GM19455 (cell line): ENCODE results near the gene IDH1.
"Not testable (repeated sequence)": the region's sequence is repeated elsewhere in the genome, so short reads cannot be mapped to it uniquely, and the experiment has no call there.

Source experiments
- ATAC-seq: cut with Tn5 transposase; IDR thresholded peaks from one replicate; pipeline ENCODE4 v1.9.1; 2021; ENCODE audit not compliant: unreplicated experiment

IDH1 gene

DNA sequence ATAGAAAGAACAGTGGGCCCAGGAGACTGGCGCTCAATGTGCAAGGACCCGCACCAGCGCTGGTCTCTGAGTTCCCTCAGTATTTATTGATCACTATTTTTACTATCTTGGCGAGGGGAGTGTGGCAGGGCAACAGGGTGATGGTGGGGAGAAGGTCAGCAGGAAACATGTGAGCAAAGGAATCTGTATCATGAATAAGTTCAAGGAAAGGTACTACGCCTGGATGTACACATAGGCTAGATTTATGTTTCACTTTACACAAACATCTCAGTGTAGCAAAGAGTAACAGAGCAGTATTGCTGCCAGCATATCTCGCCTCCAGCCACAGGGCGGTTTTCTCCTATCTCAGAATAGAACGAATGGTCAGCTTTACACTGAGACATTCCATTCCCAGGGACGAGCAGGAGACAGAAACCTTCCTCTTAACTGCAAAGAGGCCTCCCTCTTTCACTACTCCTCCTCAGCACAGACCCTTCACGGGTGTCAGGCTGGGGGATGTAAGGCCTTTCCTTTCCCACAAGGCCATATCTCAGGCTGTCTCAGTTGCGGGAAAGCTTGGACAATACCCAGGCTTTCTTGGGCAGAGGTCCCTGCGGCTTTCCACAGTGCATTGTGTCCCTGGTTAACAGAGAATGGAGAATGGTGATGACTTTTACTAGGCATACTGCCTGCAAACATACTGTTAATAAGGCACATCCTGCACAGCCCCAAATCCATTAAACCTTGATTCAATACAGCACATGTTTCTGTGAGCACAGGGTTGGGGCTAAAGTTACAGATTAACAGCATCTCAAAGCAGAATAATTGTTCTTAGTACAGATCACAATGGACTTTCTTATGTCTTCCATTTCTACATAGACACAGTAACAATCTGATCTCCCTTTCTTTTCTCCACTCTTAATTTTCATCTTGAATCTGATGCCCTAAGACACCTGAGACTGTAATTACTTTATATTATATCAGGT lies 2.3 kb upstream of the IDH1 start:
- not testable (repeated sequence) for ATAC-seq

DNA sequence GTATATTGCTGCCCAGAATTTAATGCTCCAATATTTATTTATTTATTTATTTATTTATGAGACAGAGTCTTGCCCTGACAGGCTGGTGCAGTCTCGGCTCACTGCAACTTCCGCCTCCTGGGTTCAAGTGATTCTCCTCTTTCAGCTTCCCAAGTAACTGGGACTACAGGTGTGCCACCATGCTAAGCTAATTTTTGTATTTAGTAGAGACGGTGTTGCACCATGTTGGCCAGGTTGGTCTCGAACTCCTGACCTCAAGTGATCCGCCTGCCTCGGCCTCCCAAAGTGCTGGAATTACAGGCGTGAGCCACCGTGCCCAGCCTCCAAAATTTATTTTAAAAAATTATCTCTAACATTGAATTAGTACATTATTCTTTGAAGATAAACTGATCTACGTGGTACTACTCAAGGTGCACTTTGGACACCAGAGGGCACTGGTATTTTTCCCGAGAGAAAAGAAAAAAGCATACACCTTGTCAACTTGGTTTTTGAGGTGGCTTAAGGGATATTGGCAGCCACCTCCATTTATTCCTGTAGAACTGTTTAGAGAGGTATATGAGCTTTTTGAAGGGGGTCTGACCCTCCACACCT lies 1.4 kb upstream of the IDH1 start:
- ATAC-seq: no peak

DNA sequence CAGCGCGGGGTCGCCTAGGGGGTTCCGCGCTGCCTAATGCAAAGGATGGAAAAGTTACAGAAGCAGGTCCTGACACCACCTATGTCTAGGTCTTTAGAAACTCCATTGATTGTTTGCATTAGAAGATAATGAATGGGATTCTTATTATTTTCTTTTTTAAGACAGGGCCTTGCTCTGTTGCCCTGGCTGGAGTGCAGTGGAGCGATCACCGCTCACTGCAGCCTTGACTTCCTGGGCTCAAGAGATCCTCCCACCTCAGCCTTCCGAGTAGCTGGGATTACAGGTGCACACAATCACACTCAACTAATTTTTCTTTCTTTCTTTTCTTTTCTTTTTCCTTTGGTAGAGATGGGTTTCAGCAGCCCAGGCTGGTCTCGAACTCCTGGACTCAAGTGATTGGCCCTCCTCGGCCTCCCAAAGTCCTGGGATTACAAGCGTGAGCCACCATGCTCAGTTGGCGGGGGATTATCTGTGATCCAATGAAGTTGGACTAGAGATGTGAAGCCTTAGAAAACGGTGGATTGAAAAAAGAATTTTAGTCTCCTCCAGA lies 761 bp upstream of the IDH1 start:
- ATAC-seq: peak; percentile 24

DNA sequence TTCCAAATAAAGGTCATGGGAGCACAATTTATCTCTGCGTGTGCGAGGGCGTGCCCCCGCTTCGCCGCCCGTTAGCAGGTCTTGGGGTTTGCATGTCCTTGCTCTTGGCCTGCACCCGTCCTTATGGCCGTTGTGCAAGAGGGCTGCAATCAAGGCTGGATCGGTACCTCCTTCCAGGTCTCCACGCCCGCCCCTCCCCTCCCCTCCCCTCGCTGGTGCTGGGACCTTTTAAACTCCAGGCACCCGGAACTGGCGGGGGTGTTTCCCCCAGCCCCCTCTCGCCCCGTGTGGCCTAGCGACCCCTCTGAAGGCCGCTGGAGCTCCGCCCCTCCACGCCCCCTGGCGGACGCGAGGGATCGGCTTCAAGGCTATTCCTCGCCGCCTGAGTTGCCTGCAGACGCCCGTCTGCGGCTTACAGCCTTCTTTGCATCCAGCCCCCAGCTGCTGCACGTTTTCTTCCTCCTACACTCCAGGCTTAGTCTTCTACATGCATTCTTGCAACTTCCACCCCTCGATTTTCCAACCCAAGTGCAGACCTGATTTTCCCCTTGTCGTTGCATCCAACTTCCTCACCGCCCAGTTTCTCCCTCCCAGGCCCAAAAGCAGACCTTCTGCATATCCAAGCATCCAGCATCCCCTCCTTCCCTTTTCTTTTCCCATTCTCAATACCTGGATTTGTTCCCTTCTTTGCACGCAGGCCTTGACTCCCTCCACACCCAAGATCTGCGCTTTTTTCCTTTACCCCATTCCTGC lies 577 bp downstream of the IDH1 start:
- peak; percentile 73 for ATAC-seq

DNA sequence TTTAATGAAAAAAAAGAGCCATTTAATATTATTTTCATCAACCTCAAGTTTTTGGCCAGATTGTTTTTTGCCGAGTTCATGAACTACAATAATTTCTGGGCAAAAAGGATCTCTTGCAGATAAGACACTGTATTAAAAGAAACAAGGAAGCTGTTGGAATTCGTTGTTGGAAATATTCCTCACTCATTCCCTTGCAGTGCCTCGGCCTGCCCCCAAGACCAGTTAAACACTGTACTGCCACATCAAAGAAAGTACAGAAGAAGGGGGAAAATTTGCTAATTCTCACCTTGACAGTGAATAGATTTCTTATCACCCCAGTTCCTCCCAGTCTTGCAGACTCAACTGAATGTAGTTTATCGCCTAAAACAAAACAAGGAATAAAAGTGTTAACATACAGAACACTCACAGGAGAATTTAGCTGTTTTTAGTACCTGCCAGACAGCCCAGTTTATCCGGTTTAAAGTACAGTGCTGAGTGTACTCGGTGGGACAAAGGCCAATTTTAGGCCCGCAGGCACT lies 1.2 kb downstream of the IDH1 start:
- ATAC-seq: no peak

DNA sequence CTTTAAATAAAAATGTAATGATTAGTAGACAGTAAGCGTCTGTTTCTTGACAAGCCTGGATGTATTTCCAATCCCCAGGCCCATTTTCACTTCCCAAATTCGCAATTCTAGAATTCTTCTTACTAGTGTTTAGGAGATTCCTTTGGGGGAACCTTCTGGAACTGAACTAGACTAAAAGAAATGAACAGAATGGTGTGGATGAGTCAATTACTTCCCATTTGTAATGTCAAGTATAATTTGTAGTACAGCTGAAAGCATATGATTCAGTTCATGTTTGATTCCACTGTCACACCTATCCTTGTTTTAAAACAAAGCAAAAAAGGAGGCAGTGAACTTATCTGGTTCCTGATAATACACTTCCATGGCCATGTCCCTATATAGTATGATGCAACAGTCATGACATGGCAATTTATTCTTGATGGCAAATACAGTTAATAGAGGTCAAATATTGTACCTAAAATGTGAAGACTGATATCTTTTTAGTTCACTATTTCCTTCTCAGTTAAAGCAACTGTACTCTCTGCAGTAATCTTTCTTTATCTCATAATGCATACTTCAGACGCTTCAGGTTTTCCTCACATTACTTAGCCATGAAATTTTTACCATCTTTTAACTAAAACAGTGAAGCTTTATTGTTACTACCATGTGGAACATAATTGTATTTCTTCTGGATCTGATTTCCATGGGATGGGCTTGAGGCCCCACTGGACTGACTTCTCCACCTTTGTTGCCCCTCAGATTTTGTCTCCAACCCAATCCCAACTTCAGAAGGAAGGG lies 2.0 kb downstream of the IDH1 start:
- no peak for ATAC-seq

DNA sequence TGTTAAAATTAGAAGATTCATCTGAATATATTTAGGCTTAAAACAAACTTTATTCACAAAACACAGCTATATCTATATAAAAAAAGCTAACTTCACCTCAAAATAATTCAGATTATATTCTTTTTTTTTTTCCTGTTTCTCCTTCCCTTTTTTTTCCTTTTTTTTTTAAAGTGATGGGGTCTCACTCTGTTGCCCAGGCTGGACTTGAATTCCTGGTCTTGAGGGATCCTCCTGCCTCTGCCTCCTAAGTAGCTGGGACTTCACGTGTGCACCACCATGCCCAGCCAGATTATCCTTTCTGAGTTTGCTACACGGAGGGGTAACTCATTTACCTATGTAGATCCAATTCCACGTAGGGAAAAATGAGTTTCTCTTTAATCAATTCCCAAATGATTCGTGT lies 3.8 kb downstream of the IDH1 start:
- ATAC-seq: no peak

DNA sequence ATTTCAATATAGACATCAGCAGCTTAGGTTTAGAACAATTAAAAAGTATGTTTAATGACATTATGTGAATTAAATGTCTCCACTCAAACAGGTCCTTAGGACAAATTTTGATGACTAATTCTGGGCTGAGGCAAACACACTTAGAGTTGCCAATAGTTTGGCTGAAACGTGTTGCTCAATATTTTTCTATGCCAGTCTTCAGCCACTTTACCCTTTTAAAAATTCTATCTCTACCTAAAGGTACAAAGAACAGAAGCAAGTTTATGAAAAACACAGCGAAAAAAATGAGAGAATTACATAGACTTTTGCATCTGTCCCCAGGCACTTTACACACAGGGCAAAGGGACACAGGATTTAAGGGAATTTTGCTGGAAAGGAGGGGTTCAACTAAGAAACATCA lies 4.5 kb downstream of the IDH1 start:
- no peak for ATAC-seq

DNA sequence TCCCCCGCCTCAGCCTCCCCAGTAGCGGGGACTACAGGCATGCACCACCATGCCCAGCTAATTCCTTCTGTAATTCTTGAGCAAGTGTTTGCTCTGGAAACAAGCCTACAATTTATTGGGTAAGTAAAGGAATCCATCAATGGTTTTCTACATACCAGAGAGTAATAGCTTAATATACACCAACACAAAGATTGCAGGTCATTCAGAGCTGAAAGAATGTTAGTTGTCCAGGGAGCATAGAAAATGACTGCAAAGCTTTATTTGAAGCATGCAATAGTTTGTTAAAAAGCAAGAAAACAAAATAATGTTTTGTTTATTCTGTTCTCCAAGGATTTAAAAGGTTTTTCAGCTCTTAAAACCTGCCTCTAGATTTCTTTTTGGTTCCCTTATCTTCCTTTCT lies 5.6 kb downstream of the IDH1 start:
- ATAC-seq: no peak

DNA sequence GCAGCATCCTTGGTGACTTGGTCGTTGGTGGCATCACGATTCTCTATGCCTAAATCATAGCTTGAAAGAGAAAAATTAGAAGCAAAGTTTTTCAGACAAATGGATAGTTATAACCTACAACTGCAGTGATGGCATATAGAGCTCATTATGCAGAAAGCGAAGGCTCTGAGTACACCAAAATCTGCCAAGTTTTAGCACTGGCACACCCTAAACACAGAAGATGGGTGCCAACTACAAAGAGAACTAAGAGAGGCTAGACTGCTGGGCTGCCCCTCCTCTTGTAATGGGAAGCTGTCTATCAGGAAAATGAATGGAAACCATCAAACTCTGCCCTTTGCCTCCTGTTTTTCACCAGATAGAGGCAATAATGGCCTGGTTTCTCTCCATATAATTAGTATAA lies 6.3 kb downstream of the IDH1 start:
- ATAC-seq: no peak

DNA sequence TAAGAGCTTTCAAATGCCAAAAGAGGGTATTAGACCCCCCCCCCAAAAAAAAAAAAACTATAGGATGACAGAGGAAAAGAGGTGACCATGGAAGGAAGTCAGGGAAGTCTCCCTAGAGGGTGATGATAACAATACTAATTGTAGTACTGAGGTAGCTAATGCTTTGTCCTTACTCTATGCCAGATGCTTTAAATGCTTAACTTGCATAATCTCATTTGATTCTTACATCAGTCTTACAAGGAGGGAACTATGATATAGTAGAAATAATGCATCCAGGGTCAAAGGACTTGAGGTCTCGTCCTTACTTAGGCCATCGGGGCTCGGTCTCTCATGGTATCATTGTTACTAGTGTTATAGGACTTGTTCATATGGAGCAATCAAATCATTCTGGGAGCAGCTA lies 9.1 kb downstream of the IDH1 start:
- no peak for ATAC-seq

DNA sequence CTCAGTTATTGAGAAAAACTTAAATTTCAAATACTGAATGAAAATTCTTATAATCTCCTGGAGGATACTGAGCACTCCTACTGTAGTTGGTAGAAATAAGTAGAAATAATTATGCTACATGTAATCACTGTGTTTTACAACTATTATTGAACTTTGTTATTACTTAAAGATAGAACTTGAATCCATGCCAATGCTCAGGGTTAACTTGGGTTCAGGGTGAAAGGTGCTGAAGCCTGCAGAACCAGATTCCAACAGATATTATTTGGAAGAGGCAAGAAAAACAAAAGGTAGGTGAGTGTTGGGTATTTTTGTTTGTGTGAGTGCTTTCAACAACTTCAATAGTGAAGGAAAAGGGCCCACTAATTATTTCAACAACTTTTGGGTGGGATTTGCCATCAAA lies 10.4 kb downstream of the IDH1 start:
- no peak for ATAC-seq

DNA sequence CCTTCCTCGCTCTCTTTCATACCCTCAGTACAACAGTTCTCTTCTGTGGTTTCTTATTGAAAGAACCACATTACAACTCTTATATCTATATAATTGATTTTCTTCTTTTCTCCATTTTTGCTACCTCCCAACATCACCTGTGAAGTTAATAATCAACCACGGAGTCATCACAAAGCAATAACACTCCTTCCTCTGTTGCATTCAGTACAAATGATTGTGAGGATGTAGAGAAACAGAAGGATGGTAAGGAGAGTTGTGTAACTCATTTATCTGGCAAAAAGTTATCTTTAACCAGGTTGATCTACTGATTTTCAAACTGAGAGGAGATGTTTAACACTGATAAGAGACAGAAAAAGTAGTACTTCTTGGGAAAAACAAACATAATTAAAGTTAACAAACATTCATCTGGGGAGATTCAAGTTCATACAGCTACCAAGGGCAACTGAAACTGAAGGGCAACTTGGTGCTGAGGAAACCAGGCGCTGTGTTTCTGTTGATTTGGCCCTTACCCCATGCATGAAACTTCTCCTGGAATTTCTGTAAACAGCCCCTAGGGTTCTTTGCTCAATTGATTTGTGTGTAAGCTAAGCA lies 14.2 kb downstream of the IDH1 start:
- no peak for ATAC-seq

DNA sequence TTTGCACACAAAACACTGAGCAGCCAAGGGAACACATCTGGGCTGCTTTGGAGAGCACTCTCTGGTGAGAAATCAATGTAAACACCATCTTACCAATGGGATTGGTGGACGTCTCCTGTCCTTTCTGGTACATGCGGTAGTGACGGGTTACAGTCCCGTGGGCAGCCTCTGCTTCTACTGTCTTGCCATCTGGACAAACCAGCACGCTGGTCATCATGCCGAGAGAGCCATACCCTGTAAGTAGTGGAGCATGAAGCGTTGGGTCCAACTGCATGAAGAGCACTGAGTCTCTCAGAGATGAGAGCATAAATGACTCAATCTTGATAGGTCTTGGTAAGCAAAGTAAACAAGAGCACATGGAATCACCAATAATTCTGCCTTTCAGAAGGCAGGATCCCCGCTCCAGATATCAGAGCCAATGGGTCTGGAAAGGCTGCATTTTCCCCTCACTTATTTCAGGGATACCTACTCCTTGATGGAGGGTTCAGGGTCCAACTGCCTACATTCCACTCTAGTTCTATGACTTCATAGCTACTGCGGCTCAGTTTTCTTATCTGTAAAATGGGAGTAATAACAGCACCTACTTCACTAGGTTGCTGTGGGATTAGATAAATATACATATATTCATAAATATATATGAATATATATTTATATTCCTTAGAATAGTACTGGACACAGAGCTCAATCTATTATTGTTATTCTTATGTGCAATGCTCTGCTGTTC lies 14.9 kb downstream of the IDH1 start:
- no peak for ATAC-seq

DNA sequence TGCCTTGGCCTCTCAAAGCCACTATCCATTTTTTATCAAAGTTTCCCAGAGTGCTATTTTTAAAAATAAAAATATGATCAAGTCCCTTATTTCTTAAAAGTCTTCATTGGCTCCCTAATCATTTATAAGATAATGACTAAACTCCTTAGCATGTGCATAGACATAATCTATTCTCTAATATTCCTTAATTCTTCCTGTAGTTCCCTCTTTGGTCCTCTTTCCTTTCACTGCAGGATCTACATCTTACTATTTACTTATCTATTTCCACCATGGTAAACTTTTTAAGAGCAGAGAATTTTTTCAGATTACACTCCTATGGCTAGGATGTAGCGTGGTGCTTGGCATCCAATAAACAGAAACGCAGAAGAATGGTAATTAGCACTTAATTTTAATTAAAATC lies 19.0 kb downstream of the IDH1 start:
- ATAC-seq: no peak

DNA sequence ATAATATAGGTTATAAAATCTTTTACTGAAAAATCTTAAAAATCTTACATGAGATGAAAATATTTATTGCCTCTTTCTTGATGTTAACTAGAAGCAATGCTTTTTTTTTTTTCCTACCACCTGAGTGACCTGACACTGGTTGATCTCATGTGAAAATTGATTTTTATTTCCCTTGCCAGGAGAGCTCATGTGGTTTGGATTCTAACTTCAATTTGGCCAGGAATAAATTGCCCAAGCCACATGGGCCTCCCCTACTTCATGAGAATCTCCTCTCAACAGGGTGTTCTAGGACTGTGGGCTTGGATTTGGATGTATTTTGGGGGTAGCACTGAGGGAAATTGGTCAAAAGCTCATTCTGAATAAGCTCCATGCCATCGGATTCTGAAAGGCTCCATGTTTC lies 20.1 kb downstream of the IDH1 start:
- ATAC-seq: no peak

DNA sequence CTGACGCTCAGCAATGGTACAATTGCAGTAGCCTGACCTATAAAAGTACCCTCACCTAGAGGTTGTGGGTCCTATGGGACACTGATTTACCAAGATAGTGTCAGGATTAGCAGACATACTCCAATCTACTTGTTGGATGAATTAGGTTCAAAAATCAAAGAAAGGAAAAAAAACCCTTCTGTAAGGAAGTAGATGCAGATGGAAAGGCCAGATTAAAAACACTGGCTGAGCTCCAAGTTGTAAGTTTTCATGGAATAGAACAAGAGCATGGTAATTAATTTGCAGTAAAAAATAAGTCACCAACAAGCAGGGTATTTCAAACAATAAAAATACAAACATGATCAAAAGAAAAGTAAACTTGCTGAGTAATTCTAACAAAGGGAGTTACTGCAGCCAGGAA lies 26.4 kb downstream of the IDH1 start:
- no peak for ATAC-seq

DNA sequence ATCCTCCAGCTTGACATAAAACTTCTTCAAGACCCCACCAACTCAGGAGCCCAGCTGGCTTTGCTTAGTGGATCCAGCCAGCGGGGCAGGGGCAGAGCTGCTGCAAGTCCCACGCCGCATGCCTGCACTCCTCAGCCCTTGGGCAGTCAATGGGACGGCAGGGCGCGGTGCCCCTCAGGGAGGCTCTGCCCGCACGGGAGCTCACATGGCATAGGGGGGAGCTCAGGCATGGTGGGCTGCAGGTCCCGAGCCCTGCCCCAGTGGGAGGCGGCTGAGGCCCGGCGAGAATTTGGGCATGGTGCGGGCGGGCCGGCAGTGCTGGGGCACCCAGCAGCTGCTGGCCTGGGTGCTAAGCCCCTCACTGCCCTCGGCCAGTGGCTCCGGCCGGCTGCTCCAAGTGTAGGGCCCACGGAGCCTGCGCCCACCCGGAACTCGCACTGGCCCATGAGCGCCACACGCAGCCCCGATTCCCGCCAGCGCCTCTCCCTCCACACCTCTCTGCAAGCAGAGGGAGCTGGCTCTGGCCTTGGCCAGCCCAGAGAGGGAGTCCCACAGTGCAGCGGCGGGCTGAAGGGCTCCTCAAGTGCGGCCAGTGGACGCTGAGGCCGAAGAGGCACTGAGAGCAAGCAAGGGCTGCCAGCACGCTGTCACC lies 27.2 kb downstream of the IDH1 start:
- ATAC-seq: no peak

DNA sequence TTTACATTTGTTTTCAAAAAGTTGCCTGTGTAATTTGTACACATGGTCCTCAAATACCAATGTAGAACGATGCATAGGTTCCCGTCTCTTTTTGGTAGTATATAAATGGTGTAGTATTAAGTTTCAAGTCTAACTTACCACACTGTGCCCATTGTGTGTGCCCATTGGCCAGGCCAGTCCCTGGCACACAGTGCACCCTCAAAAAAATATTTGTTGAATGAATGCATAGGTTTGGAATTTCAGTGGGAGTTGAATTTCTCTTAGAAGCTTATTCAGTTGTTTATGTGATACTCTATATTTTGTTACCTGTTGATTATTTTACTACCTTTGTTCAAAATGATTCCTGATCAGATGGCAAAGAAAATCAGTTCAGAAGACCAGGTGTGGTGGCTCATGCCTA lies 30.1 kb downstream of the IDH1 start:
- no peak for ATAC-seq
